GM12878 (cell line): Measurements from ENCODE around the gene HEXIM1. TPM values are rescaled to one million over a fixed set of nuclear protein-coding genes. Genes with fewer than 3 reads are reported as not detected.

Source experiments
- ATAC-seq: fragments of 200-7000 bp; cut with Tn5 transposase; 3 replicates; pipeline ENCODE4 v1.9.1; 2020; ENCODE audit warnings: mild to moderate bottlenecking, moderate library complexity
- BruUV-seq: library from RNA; stranded (reverse); fragments of 400-500 nt; replicated peaks from 2 replicates; lab custom pipeline; 2021; lab: Mats Ljungman, UMichigan
- CTCF ChIA-PET: fragments of 300-600 bp; sonication (Branson Sonifier 250); formaldehyde crosslinking; extraction: SDS; loops from one replicate; lab custom pipeline; 2021; ENCODE audit warnings: inconsistent platforms; lab: Yijun Ruan, JAX
- POLR2A ChIA-PET: fragments of 350-600 bp; formaldehyde crosslinking; extraction: SDS; loops from one replicate; lab custom pipeline; 2021; ENCODE audit warnings: inconsistent platforms; lab: Charles Lee
- RAD21 ChIA-PET: fragments of 300-600 bp; sonication (Branson Sonifier 250); formaldehyde crosslinking; loops from one replicate; lab custom pipeline; 2023; ENCODE audit warnings: antibody characterized with exemption; ENCODE audit not compliant: unreplicated experiment; lab: Charles Lee
- SMC1A ChIA-PET: fragments of 300-600 bp; sonication (Branson Sonifier 250); formaldehyde crosslinking; loops from one replicate; lab custom pipeline; 2023; ENCODE audit not compliant: unreplicated experiment, uncharacterized antibody; lab: Charles Lee
- DNase-seq: peaks from one replicate; pipeline ENCODE4 v3.0.0-alpha.2; 2011; ENCODE audit warnings: low read depth, low spot score
- FAIRE-seq: peaks from 3 replicates; lab custom pipeline; 2011; peaks lifted over from hg19 to GRCh38; lab: Jason Lieb, UNC
- H2AFZ ChIP-seq: 2 replicates; pipeline ENCODE4 v1.6.0; 2011; ENCODE audit warnings: low read depth, low read length, control low read depth; ENCODE audit not compliant: control insufficient read depth
- H3K27ac ChIP-seq: 2 replicates; pipeline ENCODE4 v1.5.1; 2011; ENCODE audit warnings: control low read depth; ENCODE audit not compliant: control insufficient read depth, insufficient read depth
- H3K27me3 ChIP-seq, 2 experiments: replicated peaks in 1 of 2; 2 replicates each; pipeline versions ENCODE4 v1.6.0 to v1.6.1; 2011; ENCODE audit warnings: low read length in 1 of 2; ENCODE audit not compliant: control insufficient read depth in 2 of 2, insufficient read depth in 2 of 2
- H3K36me3 ChIP-seq, 2 experiments: 2 replicates each; pipeline ENCODE4 v1.5.1; 2011; ENCODE audit warnings: low read length in 1 of 2; ENCODE audit not compliant: control insufficient read depth in 2 of 2, insufficient read depth in 2 of 2
- H3K4me1 ChIP-seq: 2 replicates; pipeline ENCODE4 v1.6.1; 2011; ENCODE audit warnings: mild to moderate bottlenecking, low read length, moderate library complexity, mixed read lengths; ENCODE audit not compliant: control insufficient read depth, insufficient read depth
- H3K4me2 ChIP-seq: 2 replicates; pipeline ENCODE4 v1.6.0; 2011; ENCODE audit warnings: control low read depth; ENCODE audit not compliant: control insufficient read depth, insufficient read depth
- H3K4me3 ChIP-seq: fragments of 200-600 bp; sonication (generic); 2 replicates; pipeline ENCODE4 v1.5.1; 2016
- H3K79me2 ChIP-seq: 2 replicates; pipeline ENCODE4 v1.6.0; 2011; ENCODE audit warnings: low read length; ENCODE audit not compliant: control insufficient read depth, insufficient read depth
- H3K9ac ChIP-seq: 2 replicates; pipeline ENCODE4 v1.8.0; 2011; ENCODE audit warnings: low read length, control low read depth, mixed read lengths; ENCODE audit not compliant: control insufficient read depth, insufficient read depth
- H3K9me3 ChIP-seq: replicated peaks from 3 replicates; pipeline ENCODE4 v1.5.1; 2011; ENCODE audit warnings: mild to moderate bottlenecking, low read length; ENCODE audit not compliant: control insufficient read depth, insufficient read depth
- H4K20me1 ChIP-seq: 2 replicates; pipeline ENCODE4 v1.6.0; 2011; ENCODE audit not compliant: control insufficient read depth, insufficient read depth
- CBX3 ChIP-seq: fragments of 200-600 bp; sonication (generic); IDR thresholded peaks from 2 replicates; pipeline ENCODE4 v1.6.1; 2016; ENCODE audit warnings: low read depth, borderline replicate concordance
- HCFC1 ChIP-seq: fragments of 150-350 bp; IDR thresholded peaks from 2 replicates; pipeline ENCODE4 v1.6.1; 2014; ENCODE audit warnings: low read length
- KLF5 ChIP-seq: fragments of 450-650 bp; IDR thresholded peaks from 2 replicates; pipeline ENCODE4 v1.6.1; 2014; ENCODE audit warnings: mild to moderate bottlenecking; ENCODE audit not compliant: partially characterized antibody
- RFX5 ChIP-seq: IDR thresholded peaks from 2 replicates; pipeline ENCODE4 v1.6.1; 2011; ENCODE audit warnings: low read depth, low read length, improper control_type of control experiment
- RUNX3 ChIP-seq: IDR thresholded peaks from 2 replicates; pipeline ENCODE4 v1.6.1; 2012; ENCODE audit warnings: low read length, inconsistent platforms
- SIN3A ChIP-seq: IDR thresholded peaks from 2 replicates; pipeline ENCODE4 v1.6.1; 2012; ENCODE audit warnings: low read depth, low read length, improper control_type of control experiment
- SIX5 ChIP-seq: IDR thresholded peaks from 2 replicates; pipeline ENCODE4 v1.6.1; 2011; ENCODE audit warnings: mild to moderate bottlenecking, low read depth, low read length, moderate library complexity; ENCODE audit not compliant: severe bottlenecking
- ZBED1 ChIP-seq: IDR thresholded peaks from 2 replicates; pipeline ENCODE4 v1.6.1; 2016; ENCODE audit warnings: borderline replicate concordance
- ZNF207 ChIP-seq: fragments of 450-650 bp; IDR thresholded peaks from 2 replicates; pipeline ENCODE4 v1.6.1; 2014; ENCODE audit warnings: antibody characterized with exemption, mild to moderate bottlenecking, borderline replicate concordance
- ZNF217 ChIP-seq: fragments of 450-650 bp; IDR thresholded peaks from 2 replicates; pipeline ENCODE4 v1.6.1; 2017; ENCODE audit warnings: antibody characterized with exemption, mild to moderate bottlenecking
- ZNF384 ChIP-seq: IDR thresholded peaks from 2 replicates; pipeline ENCODE4 v1.6.1; 2012; ENCODE audit warnings: low read depth, mild to moderate bottlenecking, low read length, improper control_type of control experiment, borderline replicate concordance
- WGBS: methylation state at CpG from one replicate; pipeline ENCODE4 v1.1.6; 2016; ENCODE audit warnings: low lambda C conversion rate; ENCODE audit not compliant: insufficient replicate concordance, insufficient coverage; ENCODE audit errors: missing lambda C conversion rate; 5-methylcytosine and 5-hydroxymethylcytosine counted together
- in situ Hi-C: fragments of 300-500 bp; cut with MboI; formaldehyde crosslinking; loops from 9 replicates; pipeline ENCODE4 v1.14.3; 2018; ENCODE audit warnings: mixed read lengths
- intact Hi-C: fragments of 100-400 bp; cut with micrococcal nuclease; formaldehyde crosslinking; loops from one replicate; pipeline ENCODE4 v1.14.2; 2022; ENCODE audit not compliant: unreplicated experiment
- polyA plus RNA-seq, 11 experiments: library from polyadenylated mRNA; depleted of rRNA in 4 of 11; unstranded in 6 of 11; stranded (reverse) in 5 of 11; fragments of >200 nt; fragmentation: Nextera tagmentation in 4 of 11; fragmentation: Illumina TruSeq in 1 of 11; extraction: Ambion mirVana in 4 of 11; extraction: Trizol in 1 of 11; gene quantifications; 1 replicate in 1 of 11; 2 replicates in 10 of 11; pipeline versions ENCODE4 v1.2.1 to v1.2.3, GENCODE V29; 2011 to 2016; ENCODE audit warnings: inconsistent platforms in 2 of 11, missing spikeins in 2 of 11, low read depth in 1 of 11
- total RNA-seq, 4 experiments: library from RNA; depleted of rRNA in 3 of 4; stranded (reverse); fragments of >200 nt in 3 of 4; fragmentation: Illumina TruSeq in 1 of 4; extraction: Trizol in 1 of 4; gene quantifications; 2 replicates each; pipeline versions ENCODE4 v1.2.1 to v1.2.3, GENCODE V29; 2013 to 2021
- TF ChIP-seq, protein P1 (sequence below): fragments of 450-650 bp; IDR thresholded peaks from 2 replicates; pipeline ENCODE4 v1.6.1; 2017; ENCODE audit warnings: low read depth, mild to moderate bottlenecking, moderate library complexity

Gene HEXIM1
- total and polyA plus RNA-seq, 10 of the 15 experiments (the other 5 are each of a cell fraction or from before 2014, with no cell fraction given): 1.9 to 24.1 (median 9.0) TPM

DNA sequence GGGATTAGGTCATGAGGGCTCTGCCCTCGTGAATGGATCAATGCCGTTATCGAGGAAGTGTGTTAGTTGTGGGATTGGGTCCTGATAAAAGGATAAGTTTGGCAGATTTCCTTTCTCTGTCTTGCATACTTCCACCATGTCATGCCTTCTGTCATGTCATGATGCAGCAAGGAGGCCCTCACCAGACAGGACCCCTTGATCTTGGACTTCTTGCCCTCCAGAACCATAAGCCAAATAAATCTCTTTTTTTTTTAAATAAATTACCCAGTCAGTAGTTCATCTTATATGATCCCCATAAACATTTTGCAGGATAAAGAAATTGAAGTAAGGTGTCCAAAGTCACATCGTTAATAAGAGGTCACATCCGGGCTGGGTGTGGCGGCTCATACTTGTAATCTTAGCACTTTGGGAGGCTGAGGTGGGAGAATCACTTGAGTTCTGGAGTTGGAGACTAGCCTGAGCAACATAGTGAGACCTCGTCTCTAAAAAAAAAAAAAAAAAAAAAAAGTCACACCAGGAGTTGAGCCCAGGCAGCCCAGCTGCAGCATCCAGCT, 38.6 kb downstream of the HEXIM1 start:
- in situ Hi-C loops: no loop called here
- H3K4me1 ChIP-seq: no peaks in the 10 kb centered on the region
- H3K27me3 ChIP-seq: no peaks in the 10 kb centered on the region
- no peak overlapping the region for H2AFZ ChIP-seq
- ChIA-PET RAD21 (no interaction called here), POLR2A (no interaction called here), SMC1A (no interaction called here)
- no peaks in the 10 kb centered on the region for H3K36me3 ChIP-seq
- H3K79me2 ChIP-seq: no peaks in the 10 kb centered on the region
- 86% methylated on average over 6 of the region's 7 CpGs for WGBS
- no peak for FAIRE-seq
- H3K4me3 ChIP-seq: no peak overlapping the region
- TF ChIP-seq HCFC1 (no peak), RFX5 (no peak), SIX5 (no peak), RUNX3 (no peak), ZBED1 (no peak), ZNF207 (no peak), KLF5 (no peak), CBX3 (no peak), SIN3A (no peak), ZNF384 (no peak), ZNF217 (no peak)
- TF ChIP-seq, protein P1, sequence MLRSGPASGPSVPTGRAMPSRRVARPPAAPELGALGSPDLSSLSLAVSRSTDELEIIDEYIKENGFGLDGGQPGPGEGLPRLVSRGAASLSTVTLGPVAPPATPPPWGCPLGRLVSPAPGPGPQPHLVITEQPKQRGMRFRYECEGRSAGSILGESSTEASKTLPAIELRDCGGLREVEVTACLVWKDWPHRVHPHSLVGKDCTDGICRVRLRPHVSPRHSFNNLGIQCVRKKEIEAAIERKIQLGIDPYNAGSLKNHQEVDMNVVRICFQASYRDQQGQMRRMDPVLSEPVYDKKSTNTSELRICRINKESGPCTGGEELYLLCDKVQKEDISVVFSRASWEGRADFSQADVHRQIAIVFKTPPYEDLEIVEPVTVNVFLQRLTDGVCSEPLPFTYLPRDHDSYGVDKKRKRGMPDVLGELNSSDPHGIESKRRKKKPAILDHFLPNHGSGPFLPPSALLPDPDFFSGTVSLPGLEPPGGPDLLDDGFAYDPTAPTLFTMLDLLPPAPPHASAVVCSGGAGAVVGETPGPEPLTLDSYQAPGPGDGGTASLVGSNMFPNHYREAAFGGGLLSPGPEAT: no peak
- TF ChIP-seq, all 136 proteins: peak for 0
- Histone ChIP-seq H3K27ac (no peak overlapping the region), H3K9ac (no peak overlapping the region), H3K9me3 (no peaks in the 10 kb centered on the region), H4K20me1 (no peaks in the 10 kb centered on the region), H3K4me2 (no peak overlapping the region)
- no peak for DNase-seq
- BruUV-seq: no TSS peak
- CTCF ChIA-PET: interaction anchor here (3.0 to 3.3 kb wide), 2 partner anchors 11 to 51 kb away, joined by 16 to 29 read pairs; partner anchors contain the start of gene ACBD4
- intact Hi-C loops: no loop called here
- ATAC-seq: no peak
